GM19452 (cell line): ENCODE measurements around the gene PDGFA.
"Not testable (repeated sequence)": the region's sequence is repeated elsewhere in the genome, so short reads cannot be mapped to it uniquely, and the experiment has no call there.

Experiments
- ATAC-seq: cut with Tn5 transposase; IDR thresholded peaks from one replicate; pipeline ENCODE4 v1.9.1; 2021; ENCODE audit not compliant: unreplicated experiment

Gene PDGFA

GRCh38 chr7:552151-552867 is 32.7 kb upstream of the PDGFA start:
- ATAC-seq: not testable (repeated sequence)

- ATAC-seq: not testable (repeated sequence)
These were observed 31.9 kb upstream of the PDGFA start for GRCh38 chr7:551615-551970.

GRCh38 chr7:550881-551614 is 31.4 kb upstream of the PDGFA start:
- ATAC-seq: no peak

GRCh38 chr7:549891-550625 is 30.4 kb upstream of the PDGFA start:
- ATAC-seq: no peak

- no peak for ATAC-seq
These were observed 29.6 kb upstream of the PDGFA start for GRCh38 chr7:549066-549890.

GRCh38 chr7:548401-548800 is 28.8 kb upstream of the PDGFA start:
- no peak for ATAC-seq

- no peak for ATAC-seq
These were observed 25.8 kb upstream of the PDGFA start for GRCh38 chr7:545470-545869.

GRCh38 chr7:544338-545221 is 24.9 kb upstream of the PDGFA start:
- ATAC-seq: no peak

GRCh38 chr7:543501-544337 is 24.1 kb upstream of the PDGFA start:
- ATAC-seq: no peak

- no peak for ATAC-seq
These were observed 23.3 kb upstream of the PDGFA start for GRCh38 chr7:542713-543500.

GRCh38 chr7:542131-542712 is 22.6 kb upstream of the PDGFA start:
- ATAC-seq: no peak

GRCh38 chr7:541661-542060 is 22.0 kb upstream of the PDGFA start:
- ATAC-seq: no peak

GRCh38 chr7:540997-541396 is 21.4 kb upstream of the PDGFA start:
- ATAC-seq: no peak

- ATAC-seq: no peak
These were observed 20.9 kb upstream of the PDGFA start for GRCh38 chr7:540579-540978.

GRCh38 chr7:539731-540411 is 20.2 kb upstream of the PDGFA start:
- ATAC-seq: no peak

GRCh38 chr7:538764-539685 is 19.4 kb upstream of the PDGFA start:
- no peak for ATAC-seq
